Skeletal muscle cell (primary cell): ENCODE results near the gene LRRK1.
A peak's percentile ranks its signal among the peaks of the same experiment; 100 is the strongest.

Experiments
- DNase-seq: peaks from one replicate; pipeline ENCODE4 v3.0.0-alpha.2; 2010; ENCODE audit warnings: low read depth
- H3K4me3 ChIP-seq: 2 replicates; pipeline ENCODE4 v1.5.1; 2011; ENCODE audit warnings: low read depth, mild to moderate bottlenecking, control low read depth, low read length, moderate library complexity

LRRK1 gene

GRCh38 chr15:100908466-100908865, 10.7 kb upstream of the LRRK1 start:
- DNase-seq: no peak
- no peak overlapping the region for H3K4me3 ChIP-seq

GRCh38 chr15:100909565-100909964, 9.6 kb upstream of the LRRK1 start:
- DNase-seq: no peak
- H3K4me3 ChIP-seq: no peak overlapping the region

- no peak for DNase-seq
- no peak overlapping the region for H3K4me3 ChIP-seq
Observed at GRCh38 chr15:100909989-100910955, 8.9 kb upstream of the LRRK1 start.

GRCh38 chr15:100911086-100911485, 8.1 kb upstream of the LRRK1 start:
- H3K4me3 ChIP-seq: no peak overlapping the region
- DNase-seq: no peak

- DNase-seq: no peak
- no peak overlapping the region for H3K4me3 ChIP-seq
Observed at GRCh38 chr15:100913961-100914360, 5.2 kb upstream of the LRRK1 start.

GRCh38 chr15:100914876-100915275, 4.3 kb upstream of the LRRK1 start:
- DNase-seq: no peak
- no peak overlapping the region for H3K4me3 ChIP-seq

GRCh38 chr15:100918034-100918689, 995 bp upstream of the LRRK1 start:
- peak overlapping the region; percentile 71 for H3K4me3 ChIP-seq
- DNase-seq: no peak

- peak overlapping the region; percentile 71 for H3K4me3 ChIP-seq
- DNase-seq: no peak
Observed at GRCh38 chr15:100919481-100920405, 586 bp downstream of the LRRK1 start.

GRCh38 chr15:100920516-100921135, 1.5 kb downstream of the LRRK1 start:
- no peak for DNase-seq
- no peak overlapping the region for H3K4me3 ChIP-seq

- no peak overlapping the region for H3K4me3 ChIP-seq
- no peak for DNase-seq
Observed at GRCh38 chr15:100922192-100923040, 3.3 kb downstream of the LRRK1 start.

- no peak for DNase-seq
- no peak overlapping the region for H3K4me3 ChIP-seq
Observed at GRCh38 chr15:100923076-100923475, 3.9 kb downstream of the LRRK1 start.

GRCh38 chr15:100923902-100924301, 4.7 kb downstream of the LRRK1 start:
- no peak for DNase-seq
- no peak overlapping the region for H3K4me3 ChIP-seq

- H3K4me3 ChIP-seq: no peak overlapping the region
- no peak for DNase-seq
Observed at GRCh38 chr15:100924436-100924835, 5.3 kb downstream of the LRRK1 start.

GRCh38 chr15:100925480-100925879, 6.3 kb downstream of the LRRK1 start:
- no peak overlapping the region for H3K4me3 ChIP-seq

GRCh38 chr15:100926258-100926657, 7.1 kb downstream of the LRRK1 start:
- no peak overlapping the region for H3K4me3 ChIP-seq
- DNase-seq: no peak

More at GRCh38 chr15:100925480-100925879, 6.3 kb downstream of the LRRK1 start:
- no peak for DNase-seq

- DNase-seq: no peak
- H3K4me3 ChIP-seq: no peak overlapping the region
Observed at GRCh38 chr15:100926971-100927756, 8.0 kb downstream of the LRRK1 start.

- H3K4me3 ChIP-seq: no peak overlapping the region
- no peak for DNase-seq
Observed at GRCh38 chr15:100928632-100929280, 9.6 kb downstream of the LRRK1 start.
